PFSK-1 (cell line): Measurements from ENCODE around the gene SETD5.

Experiments used
- FOXP2 ChIP-seq: optimal IDR thresholded peaks from 2 replicates; pipeline ENCODE3; 2011; ENCODE audit warnings: borderline replicate concordance, control low read depth, inconsistent platforms; ENCODE audit not compliant: insufficient read depth; ENCODE audit errors: extremely low read length, extremely low read depth
- POLR2AphosphoS5 ChIP-seq: IDR thresholded peaks from 2 replicates; pipeline ENCODE4 v1.6.1; 2012; ENCODE audit warnings: low read depth, mild to moderate bottlenecking, control low read depth, low read length, moderate library complexity
- SIN3A ChIP-seq: IDR thresholded peaks from 2 replicates; pipeline ENCODE4 v1.6.1; 2012; ENCODE audit warnings: mild to moderate bottlenecking, low read length, moderate library complexity, borderline replicate concordance; ENCODE audit not compliant: insufficient read depth
- TAF1 ChIP-seq: IDR thresholded peaks from 2 replicates; pipeline ENCODE4 v1.6.1; 2012; ENCODE audit warnings: low read length, control low read depth, borderline replicate concordance; ENCODE audit not compliant: insufficient read depth
- TF ChIP-seq, protein P1 (sequence below), 2 experiments: IDR thresholded peaks; 2 replicates each; pipeline versions ENCODE4 v1.6.1 to v1.8.0; 2011 to 2012; ENCODE audit warnings: low read depth in 2 of 2, low read length in 2 of 2, control low read depth in 1 of 2, inconsistent platforms in 1 of 2, mild to moderate bottlenecking in 1 of 2, moderate library complexity in 1 of 2; ENCODE audit not compliant: insufficient read depth in 1 of 2

Gene SETD5

DNA sequence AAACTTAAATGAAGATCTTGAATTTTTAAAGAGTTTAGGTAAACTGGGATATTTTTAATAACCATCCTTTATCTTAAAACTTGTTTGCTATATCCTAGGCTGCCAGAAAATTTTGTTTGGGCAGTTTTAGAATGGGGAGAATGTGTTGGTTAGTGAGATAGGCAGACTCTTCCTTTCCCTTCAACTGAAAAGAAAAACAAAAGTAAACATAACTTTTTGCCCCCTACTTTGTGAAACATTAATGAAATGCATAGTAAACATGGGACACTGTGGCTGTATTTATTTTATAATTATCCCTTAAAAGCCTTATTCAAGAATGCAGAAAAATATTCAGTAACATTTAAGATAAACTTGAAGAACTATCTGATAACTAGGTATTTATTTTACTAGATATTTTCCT, 31.0 kb downstream of the SETD5 start:
- TF ChIP-seq, protein P1, sequence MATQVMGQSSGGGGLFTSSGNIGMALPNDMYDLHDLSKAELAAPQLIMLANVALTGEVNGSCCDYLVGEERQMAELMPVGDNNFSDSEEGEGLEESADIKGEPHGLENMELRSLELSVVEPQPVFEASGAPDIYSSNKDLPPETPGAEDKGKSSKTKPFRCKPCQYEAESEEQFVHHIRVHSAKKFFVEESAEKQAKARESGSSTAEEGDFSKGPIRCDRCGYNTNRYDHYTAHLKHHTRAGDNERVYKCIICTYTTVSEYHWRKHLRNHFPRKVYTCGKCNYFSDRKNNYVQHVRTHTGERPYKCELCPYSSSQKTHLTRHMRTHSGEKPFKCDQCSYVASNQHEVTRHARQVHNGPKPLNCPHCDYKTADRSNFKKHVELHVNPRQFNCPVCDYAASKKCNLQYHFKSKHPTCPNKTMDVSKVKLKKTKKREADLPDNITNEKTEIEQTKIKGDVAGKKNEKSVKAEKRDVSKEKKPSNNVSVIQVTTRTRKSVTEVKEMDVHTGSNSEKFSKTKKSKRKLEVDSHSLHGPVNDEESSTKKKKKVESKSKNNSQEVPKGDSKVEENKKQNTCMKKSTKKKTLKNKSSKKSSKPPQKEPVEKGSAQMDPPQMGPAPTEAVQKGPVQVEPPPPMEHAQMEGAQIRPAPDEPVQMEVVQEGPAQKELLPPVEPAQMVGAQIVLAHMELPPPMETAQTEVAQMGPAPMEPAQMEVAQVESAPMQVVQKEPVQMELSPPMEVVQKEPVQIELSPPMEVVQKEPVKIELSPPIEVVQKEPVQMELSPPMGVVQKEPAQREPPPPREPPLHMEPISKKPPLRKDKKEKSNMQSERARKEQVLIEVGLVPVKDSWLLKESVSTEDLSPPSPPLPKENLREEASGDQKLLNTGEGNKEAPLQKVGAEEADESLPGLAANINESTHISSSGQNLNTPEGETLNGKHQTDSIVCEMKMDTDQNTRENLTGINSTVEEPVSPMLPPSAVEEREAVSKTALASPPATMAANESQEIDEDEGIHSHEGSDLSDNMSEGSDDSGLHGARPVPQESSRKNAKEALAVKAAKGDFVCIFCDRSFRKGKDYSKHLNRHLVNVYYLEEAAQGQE (IDR thresholded peaks at IDR 0.05; ENCODE audit: insufficient read depth in 1 of 2, low read depth in 2 of 2, low read length in 2 of 2): no peak
- TF ChIP-seq TAF1: no peak
- TF ChIP-seq POLR2AphosphoS5: no peak
- no peak for TF ChIP-seq FOXP2
- TF ChIP-seq SIN3A: no peak

DNA sequence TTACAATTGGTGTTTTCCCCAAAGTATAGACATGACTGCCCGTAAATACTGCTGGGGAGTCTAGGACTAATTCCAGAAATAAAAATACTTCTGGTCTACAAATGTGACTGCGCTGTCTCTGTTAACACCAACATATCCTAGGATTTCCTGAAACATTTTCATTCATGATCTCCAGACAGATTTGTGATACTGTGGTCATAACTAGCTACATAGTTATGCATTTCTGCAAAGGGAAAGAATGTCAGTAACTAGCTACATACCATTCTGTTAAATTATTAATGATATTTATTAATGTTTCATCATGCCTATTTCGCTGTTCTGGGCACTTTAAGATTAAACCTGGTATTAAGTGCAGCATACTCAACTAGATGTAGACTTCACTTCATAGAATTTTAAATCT, 33.3 kb downstream of the SETD5 start:
- TF ChIP-seq, protein P1 (IDR thresholded peaks at IDR 0.05; ENCODE audit: insufficient read depth in 1 of 2, low read depth in 2 of 2, low read length in 2 of 2): no peak
- TF ChIP-seq FOXP2 (no peak), POLR2AphosphoS5 (no peak), SIN3A (no peak), TAF1 (no peak)

DNA sequence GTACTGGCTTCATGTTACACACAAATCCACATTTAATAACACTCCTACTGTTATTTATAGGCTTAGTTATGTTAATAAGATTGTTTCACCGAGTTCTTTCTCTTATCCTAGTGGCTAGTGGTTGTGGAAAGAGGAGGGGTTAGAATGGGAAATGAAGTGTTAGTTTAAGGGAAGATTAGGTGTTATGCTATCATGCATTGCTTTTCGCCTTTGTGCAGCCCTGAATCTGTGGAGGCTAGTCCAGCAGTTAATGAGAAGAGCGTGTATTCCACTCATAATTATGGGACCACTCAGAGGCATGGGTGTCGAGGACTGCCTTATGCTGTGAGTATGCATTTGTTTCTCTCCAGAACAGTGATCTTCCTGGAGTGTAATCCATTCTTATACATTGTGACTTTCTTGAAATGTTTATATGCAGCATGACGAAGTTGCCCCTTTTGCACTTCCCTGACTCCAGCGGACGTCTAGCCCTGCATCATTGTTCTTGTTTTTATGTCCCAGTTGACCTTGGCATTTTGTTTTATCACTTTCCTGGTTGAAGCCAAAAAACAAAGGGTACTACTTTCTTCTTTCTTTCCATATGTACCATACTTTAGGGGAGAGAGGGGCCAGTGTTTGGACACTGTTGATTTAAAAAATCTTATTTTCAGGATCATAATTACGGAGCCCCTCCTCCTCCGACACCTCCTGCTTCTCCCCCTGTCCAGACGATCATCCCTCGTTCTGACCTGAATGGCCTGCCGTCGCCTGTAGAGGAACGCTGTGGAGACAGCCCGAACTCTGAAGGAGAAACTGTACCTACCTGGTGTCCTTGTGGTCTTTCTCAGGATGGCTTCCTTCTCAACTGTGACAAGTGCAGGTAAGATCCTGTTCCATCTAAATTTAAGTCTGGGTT, 36.5 kb downstream of the SETD5 start:
- TF ChIP-seq, protein P1 (IDR thresholded peaks at IDR 0.05; ENCODE audit: insufficient read depth in 1 of 2, low read depth in 2 of 2, low read length in 2 of 2): no peak
- TF ChIP-seq POLR2AphosphoS5 (no peak), TAF1 (no peak)

DNA sequence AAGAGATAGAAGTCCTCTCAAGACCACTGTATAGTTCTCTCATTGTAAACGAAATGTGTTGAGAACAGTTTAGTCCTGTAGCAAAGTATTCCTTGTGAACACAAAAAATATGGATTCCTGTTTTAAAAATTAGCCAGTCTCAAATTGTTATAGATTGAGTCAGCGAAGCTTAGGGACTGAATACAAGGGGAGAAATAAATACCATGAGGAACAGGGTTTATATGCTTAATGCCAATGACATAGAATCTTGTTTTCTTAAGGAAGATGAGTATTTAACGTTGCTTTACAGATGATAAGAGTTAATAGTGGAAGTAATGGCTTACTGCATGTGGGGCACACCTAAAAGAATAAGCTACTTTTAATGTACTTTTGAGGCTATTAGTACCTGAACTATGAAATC, 37.9 kb downstream of the SETD5 start:
- no peak for TF ChIP-seq POLR2AphosphoS5
- no peak for TF ChIP-seq SIN3A
- TF ChIP-seq TAF1: no peak
- TF ChIP-seq, protein P1 (IDR thresholded peaks at IDR 0.05; ENCODE audit: insufficient read depth in 1 of 2, low read depth in 2 of 2, low read length in 2 of 2): no peak
- TF ChIP-seq FOXP2: no peak

DNA sequence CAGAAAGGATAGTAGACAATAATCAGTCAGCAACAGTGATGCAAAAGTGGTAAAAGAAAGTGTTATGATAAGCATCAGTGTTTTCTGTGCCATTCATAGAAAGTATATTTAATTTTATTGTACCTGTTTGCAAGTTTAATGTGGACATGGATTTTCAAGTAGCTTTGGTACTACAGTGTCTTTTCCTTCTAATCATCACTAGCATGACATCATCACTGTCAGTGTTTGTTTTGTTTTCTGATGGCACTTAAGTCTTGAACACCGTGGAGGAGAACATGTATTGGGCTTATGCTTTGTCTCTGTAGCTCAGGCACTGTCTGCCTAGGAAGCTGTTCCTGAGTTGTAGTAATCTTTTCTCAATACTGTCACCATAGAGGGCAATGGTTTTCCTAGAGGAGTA, 41.9 kb downstream of the SETD5 start:
- TF ChIP-seq SIN3A: no peak
- no peak for TF ChIP-seq FOXP2
- TF ChIP-seq TAF1: no peak
- no peak for TF ChIP-seq POLR2AphosphoS5
- TF ChIP-seq, protein P1 (IDR thresholded peaks at IDR 0.05; ENCODE audit: insufficient read depth in 1 of 2, low read depth in 2 of 2, low read length in 2 of 2): no peak
